OCI-LY3 (cell line): ENCODE results near the gene KRT26.

Experiments
- EZH2phosphoT487 ChIP-seq: fragments of 200-600 bp; shearing (Covaris generic); IDR thresholded peaks from 2 replicates; pipeline ENCODE4 v1.6.1; 2018; ENCODE audit warnings: antibody characterized with exemption, mixed run types, low read depth
- TF ChIP-seq, protein P1 (sequence below): fragments of 200-600, 300-600 bp; sonication (generic); IDR thresholded peaks from 2 replicates; pipeline ENCODE4 v1.5.1; 2014; ENCODE audit warnings: antibody characterized with exemption, low read length, low read depth

DNA sequence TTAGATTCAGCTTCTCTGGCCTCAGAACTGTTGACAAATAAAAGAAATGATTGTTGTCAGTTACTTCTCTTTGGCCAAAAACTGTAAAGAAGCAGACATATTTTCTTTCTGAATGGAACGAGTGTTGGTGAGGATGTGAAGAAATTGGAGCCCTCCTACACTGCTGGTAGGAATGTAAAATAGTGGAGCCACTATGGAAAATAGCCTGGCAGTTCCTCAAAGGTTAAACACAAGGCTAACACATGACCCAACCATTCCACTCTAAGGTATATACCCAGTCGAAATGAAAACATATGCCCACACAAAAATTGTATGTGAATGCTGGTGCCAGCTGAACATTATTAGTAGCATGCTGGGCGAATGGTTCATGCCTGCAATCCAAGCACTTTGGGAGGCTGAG, 54.2 kb downstream of the KRT26 start:
- TF ChIP-seq, protein P1, sequence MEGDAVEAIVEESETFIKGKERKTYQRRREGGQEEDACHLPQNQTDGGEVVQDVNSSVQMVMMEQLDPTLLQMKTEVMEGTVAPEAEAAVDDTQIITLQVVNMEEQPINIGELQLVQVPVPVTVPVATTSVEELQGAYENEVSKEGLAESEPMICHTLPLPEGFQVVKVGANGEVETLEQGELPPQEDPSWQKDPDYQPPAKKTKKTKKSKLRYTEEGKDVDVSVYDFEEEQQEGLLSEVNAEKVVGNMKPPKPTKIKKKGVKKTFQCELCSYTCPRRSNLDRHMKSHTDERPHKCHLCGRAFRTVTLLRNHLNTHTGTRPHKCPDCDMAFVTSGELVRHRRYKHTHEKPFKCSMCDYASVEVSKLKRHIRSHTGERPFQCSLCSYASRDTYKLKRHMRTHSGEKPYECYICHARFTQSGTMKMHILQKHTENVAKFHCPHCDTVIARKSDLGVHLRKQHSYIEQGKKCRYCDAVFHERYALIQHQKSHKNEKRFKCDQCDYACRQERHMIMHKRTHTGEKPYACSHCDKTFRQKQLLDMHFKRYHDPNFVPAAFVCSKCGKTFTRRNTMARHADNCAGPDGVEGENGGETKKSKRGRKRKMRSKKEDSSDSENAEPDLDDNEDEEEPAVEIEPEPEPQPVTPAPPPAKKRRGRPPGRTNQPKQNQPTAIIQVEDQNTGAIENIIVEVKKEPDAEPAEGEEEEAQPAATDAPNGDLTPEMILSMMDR, result no peak
- TF ChIP-seq EZH2phosphoT487, result no peak
